HG02870 (cell line): ENCODE data around the gene DUSP15.
"Not testable (repeated sequence)": the region's sequence is repeated elsewhere in the genome, so short reads cannot be mapped to it uniquely, and the experiment has no call there.

Experiments used
- ATAC-seq: cut with Tn5 transposase; IDR thresholded peaks from one replicate; pipeline ENCODE4 v1.9.1; 2021; ENCODE audit warnings: mild to moderate bottlenecking, moderate library complexity; ENCODE audit not compliant: unreplicated experiment

Gene DUSP15

DNA sequence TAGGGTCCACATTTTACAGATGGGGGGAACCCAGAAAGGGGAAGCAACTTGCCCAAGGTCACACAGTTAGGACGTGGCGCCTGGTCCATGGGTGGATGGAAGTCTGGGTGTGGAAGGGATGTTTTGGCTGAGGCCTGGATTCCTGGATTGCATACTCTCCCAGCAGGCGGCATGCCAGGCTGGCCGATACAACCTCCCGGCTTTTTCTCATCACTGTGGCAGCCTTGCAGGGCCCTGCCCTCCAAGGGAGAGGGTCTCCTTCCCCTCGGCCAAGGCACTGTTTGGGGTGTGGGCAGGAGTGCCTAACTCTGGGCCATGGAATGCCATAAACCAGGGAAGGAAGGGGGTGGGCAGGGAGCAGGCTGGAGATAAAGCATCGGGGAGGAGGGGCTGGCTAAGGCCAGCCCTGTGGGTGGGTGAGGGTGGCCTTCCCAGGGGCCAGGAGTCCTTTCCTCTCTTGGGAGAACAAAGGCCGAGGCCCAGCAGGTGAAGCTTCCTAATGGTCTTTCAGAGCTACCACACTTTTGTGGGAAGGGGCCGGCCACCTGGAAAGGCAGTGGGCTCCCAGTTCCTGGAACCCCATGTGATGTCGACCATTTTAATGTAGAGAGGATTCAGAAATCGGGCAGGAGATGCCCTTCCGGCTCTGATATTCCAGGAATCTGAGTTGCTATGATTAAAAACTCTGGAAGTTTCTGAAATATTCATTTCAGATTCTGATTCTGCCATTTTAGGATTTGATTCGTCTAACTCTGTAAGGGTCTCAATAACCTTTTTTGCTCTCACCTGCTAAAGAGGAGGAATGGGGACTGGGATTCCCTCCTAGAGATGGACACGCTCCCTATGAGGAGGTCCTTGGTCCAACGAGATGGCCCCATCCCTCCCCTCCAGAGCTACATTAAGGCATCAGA is 29.2 kb downstream of the DUSP15 start:
- no peak for ATAC-seq

GRCh38 chr20:31839782-31840487 is 30.4 kb downstream of the DUSP15 start:
- no peak for ATAC-seq

DNA sequence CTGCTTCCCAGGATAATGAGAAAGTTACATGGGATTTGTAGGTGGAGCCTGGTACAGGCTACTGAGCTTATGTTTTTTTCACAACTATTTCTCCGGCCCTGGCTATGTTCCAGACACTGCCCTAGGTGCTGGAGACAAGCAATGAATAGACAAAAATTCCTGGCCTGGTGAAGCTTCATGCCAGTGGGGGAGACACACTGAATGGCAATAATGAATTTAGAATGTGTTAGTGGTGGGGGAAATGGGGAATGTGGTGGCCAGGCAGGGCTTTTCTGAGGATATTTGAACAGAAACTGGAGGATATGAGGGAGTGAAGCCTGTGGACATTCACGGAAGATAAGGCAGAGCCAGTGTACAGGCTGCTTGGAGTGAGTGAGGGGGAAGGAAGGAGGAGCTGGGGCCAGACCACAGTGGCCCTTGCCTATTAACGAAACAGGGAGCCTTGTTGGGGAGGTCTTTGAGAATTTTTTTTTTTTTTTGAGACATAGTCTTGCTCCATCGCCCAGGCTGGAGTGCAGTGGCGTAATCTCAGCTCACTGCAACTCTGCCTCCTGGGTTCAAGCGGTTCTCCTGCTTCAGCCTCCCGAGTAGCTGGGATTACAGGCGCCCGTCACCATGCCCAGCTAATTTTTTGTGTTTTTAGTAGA is 31.6 kb downstream of the DUSP15 start:
- no peak for ATAC-seq

DNA sequence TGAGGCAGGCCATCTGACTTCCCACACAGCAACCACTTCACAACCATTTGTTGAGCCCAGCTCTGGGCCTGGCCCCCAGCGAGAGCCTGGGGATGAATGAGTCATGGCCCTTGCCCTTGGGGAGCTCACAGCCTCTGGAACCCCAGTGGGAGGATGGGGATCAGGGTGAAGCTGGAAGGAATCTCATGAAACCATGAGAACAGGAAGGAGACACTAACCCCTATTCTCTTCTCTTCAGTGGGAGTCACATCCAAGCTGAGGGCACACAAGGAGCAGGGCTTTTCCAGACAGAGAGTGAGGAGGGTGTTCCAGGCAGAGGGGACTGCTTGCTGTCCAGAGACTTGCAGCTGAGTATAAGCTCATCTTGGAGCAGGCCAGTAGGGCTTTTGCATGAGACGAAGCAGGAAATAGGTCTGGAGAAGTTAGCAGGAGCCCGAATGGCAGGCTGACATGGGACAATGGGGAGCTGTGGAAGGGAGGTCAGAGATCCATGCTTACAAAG is 32.4 kb downstream of the DUSP15 start:
- no peak for ATAC-seq

GRCh38 chr20:31836853-31837608 is 33.3 kb downstream of the DUSP15 start:
- ATAC-seq, result no peak

DNA sequence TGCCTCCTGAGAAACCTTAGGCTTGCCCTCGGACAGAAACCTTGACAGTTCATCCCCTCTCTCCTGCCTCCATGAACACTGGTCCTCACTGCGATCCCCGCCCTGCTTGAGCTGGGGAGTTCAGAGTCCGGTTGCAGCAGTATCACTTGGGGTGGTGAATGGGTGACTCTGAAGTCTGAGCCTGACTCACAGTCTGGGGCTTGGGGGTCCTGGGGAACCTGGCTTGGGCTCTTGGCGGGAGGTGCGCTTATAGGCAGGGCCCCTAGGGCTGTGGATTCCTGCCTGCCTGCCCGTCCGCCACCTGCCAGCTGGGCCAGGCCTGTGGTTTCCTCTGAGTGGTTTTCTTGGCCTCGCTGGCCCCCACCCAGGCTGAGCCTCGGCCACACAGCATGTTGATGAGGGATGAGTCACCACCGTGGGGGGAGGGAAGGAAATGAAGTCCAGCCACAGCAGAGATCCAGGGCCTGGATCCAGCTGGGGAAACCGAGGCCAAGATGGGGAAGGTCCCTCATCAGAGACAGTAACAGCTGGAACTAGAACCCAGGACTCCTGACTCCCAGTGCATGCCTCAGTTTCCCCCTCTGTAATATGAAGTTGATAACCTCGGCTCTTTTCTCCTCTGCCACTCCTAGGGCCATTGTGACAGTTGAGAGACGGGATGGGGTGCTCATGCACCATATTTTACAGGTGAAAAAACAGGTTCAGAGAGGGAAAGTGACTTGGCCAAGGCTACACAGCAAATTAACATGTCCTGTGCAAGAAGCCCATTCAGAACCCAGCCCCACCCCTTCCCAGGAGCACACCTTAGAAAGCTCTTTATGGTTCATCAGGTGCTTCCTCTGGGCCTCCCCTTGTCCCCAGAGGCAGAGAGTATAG is 34.1 kb downstream of the DUSP15 start:
- ATAC-seq, result no peak

DNA sequence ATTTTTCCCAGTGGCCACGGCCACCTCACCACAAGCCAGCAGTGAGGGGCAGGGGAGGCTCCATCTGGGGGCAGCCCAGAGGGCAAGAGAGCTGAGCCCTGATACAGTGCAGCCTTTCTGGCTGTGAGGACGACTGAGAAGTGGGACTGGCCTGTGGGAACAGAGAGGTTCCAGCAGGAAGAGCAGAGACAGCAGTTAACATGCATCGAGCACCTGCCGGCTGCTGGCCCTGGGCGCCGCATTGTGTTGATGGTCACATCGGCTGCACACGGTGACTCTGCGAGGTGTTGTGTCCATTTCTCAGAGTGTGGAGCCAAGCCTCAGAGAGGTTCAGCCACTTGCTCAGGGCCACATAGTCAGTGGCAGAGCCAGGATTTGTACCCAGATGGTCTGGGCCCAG is 34.8 kb downstream of the DUSP15 start:
- no peak for ATAC-seq

GRCh38 chr20:31833931-31834521 is 36.3 kb downstream of the DUSP15 start:
- no peak for ATAC-seq

- ATAC-seq, result no peak
Observed at GRCh38 chr20:31833130-31833930, 37.0 kb downstream of the DUSP15 start.

DNA sequence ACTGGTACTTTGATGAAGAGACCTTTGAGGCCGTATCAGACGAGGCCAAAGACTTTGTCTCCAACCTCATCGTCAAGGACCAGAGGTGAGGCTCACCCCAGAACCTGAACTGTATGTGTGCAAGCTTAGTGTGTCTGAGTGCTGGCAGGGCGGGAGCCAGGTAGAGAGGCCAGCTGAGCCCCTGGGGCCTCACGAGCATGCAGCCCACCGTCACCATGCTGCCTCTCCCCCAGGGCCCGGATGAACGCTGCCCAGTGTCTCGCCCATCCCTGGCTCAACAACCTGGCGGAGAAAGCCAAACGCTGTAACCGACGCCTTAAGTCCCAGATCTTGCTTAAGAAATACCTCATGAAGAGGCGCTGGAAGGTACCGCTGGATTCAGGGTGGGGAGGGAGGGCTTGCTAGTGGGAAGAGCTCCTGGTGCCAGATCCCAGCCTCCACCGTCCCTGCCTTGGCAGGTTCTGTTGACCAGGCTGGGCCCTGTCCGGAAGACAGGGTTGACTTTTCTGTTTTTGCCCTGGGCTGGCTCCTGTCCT is 38.5 kb downstream of the DUSP15 start:
- ATAC-seq, result no peak

DNA sequence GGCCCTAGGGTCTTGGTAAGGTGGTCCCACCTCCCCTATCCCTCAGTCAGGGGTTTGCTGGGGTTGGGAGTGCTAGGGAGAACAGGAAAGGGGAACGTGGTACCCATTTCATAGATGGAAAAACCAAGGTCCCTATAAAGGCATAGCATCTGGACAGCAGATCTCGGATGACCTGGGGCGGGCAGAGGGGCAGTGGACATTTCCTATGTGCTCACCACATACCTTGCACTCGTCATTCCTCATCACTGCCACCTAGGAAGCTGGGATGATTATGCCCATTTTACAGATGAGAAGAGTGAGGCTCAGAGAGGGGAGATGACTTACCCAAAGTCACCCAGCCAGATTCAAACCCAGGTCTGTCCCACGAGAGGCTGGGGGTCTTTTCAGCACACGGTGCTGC is 39.1 kb downstream of the DUSP15 start:
- ATAC-seq, result no peak

GRCh38 chr20:31830406-31830981 is 39.8 kb downstream of the DUSP15 start:
- no peak for ATAC-seq

- ATAC-seq, result no peak
Observed at GRCh38 chr20:31829731-31830130, 40.6 kb downstream of the DUSP15 start.

GRCh38 chr20:31828016-31828415 is 42.3 kb downstream of the DUSP15 start:
- not testable (repeated sequence) for ATAC-seq

DNA sequence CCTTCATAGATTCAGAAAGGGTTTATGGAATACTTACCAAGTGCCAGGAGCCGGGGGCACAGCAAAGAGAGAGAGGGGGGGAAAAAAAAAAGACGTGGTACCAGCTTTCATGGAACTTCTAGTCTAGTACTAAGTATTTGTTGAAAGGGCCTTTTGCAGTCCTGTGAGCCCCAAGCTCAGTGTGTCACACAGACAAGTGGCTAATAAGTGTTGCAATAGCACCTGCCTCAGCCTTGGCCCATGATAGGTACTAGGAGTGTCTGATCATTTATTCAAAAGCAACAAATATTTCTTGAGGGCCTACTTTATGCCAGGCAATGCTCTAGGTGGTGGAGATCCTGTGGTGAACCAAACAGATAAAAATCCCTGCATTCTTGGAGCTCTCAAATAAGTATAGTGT is 43.3 kb downstream of the DUSP15 start:
- ATAC-seq, result no peak

DNA sequence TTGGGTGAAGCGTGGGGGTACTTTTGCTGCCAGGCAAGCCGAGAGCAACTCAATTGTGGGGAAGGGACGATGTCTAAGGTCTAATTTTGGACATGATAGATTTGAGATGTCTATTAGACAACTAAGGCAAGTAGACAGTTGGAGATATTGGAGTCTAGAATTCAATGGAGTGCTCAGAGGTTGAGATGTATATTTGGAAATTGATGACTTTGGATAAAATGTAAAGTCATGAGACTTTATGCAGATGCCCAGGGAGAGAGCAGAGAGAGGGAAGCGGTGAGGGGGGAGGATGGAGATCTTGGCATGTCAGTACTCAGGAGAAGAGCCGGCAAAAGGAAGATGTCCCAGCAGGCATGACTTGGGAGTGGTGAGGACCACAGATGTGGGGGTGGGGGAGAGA is 44.3 kb downstream of the DUSP15 start:
- ATAC-seq, result no peak

GRCh38 chr20:31824554-31825313 is 45.6 kb downstream of the DUSP15 start:
- ATAC-seq, result no peak
